ENCODE results near the gene CASP3.

DNA sequence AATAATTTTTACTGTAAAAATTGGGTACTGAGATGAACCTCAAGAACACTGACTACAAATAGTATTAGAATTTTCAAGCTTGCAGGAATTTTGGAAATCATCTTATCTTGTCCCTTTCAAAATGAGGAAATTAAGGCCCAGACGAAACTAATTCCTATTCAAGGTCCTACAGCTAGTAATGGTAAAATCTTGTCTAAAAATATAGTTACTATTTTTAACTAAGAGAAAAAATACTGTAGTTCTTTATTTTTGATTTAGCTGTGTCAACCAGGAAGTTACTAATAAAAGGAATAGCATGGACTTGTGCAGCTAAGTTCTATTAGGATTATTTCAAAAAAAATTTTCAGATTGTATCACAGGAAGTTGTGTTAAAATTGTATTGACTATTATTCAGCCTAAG, 13.0 kb upstream of the CASP3 start:
- no peak for TF ChIP-seq POLR2A (IDR thresholded peaks at IDR 0.05)
- TF ChIP-seq CTCF (IDR thresholded peaks at IDR 0.05), result no peak

Measured in adrenal gland (tissue), 5 donors.